Measurements from ENCODE around the gene SLC26A11.
"Not testable (repeated sequence)": the region's sequence is repeated elsewhere in the genome, so short reads cannot be mapped to it uniquely, and the experiment has no call there.

SLC26A11 gene

DNA sequence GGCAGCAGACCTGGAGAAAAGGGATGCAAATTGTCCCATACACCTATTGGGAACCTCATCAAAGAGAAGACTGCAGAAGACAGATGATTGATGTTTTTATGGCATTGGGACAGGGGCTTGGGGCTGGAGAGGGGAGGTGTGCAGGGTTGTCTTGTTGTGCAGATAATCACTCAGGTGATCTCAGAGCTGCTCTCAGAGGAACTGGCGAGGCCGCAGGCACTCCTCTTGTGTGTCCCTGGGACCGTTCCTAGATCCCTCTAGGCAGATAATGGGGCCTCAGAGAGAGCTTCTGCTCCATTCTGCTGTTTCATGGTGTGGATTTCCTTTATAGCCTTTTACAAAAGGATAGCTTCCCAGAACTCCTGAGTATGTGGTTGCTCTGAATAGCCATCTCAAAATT lies 42.1 kb downstream of the SLC26A11 start:
- no peak for DNase-seq (ENCODE audit: low spot score)

DNA sequence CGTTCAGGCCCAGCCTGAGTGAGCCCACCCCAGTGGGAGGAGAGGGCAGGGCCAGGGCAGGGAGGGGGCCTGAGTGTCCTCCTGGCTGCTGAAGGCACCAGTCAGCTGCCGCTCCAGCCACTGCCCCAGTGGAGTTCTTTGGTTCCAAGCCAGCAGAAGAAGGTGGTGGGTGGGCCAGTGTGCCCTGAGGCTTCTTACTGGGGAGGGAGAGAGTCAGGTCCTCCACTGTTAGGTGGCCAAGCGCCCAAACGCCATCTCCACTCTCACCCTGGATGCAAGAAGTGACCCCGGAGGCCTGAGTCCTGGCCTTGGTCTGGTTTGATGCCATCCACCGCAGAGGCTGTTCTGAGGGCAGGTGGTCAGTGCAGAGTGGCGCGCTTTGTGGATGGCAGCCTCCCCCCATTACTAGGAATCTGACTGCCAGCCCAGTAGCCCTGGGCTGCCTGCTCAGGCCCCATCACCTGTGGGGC lies 42.6 kb downstream of the SLC26A11 start:
- no peak for DNase-seq (ENCODE audit: low spot score)

DNA sequence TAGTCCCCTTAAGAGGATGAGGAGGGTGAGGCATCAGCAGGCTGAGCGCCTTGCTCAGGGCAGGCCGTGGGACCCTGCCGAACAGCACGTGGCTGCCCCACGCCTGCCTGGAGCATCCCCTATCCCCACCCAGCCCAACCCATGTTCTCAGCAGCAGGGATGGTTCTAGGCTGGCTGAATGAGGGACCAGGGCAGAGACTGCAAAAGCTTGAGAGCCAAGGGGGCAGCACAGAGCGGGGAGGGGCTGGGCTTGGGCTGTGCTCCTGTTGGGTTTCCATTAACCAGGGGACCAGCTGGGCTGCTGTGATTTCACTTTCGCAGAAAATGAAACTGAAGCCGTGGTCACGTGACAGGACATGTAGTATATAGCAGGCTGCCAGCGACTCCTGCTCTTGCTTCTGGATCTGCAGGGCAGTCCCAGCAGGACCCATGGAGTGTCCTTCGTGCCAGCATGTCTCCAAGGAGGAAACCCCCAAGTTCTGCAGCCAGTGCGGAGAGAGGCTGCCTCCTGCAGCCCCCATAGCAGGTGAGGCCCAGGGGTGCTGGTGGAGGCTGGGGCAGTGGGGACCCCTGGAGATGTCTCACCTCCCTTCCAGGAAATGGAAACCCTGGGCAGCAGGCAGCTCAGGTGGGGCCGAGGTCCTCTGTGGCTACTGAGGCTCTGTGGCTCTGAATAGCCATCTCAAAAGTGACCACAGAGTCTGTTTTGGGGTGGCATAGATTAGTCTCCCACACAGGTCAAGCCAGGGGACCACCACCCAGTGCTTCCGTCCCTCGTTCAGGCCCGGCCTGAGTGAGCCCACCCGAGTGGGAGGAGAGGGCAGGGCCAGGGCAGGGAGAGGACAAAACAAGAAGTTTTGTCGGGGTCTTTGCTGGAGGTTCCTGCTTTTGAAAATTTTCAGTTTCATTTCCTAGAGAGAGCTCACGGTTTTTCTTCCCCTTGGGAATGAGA lies 43.3 kb downstream of the SLC26A11 start:
- DNase-seq (ENCODE audit: low spot score) = no peak

DNA sequence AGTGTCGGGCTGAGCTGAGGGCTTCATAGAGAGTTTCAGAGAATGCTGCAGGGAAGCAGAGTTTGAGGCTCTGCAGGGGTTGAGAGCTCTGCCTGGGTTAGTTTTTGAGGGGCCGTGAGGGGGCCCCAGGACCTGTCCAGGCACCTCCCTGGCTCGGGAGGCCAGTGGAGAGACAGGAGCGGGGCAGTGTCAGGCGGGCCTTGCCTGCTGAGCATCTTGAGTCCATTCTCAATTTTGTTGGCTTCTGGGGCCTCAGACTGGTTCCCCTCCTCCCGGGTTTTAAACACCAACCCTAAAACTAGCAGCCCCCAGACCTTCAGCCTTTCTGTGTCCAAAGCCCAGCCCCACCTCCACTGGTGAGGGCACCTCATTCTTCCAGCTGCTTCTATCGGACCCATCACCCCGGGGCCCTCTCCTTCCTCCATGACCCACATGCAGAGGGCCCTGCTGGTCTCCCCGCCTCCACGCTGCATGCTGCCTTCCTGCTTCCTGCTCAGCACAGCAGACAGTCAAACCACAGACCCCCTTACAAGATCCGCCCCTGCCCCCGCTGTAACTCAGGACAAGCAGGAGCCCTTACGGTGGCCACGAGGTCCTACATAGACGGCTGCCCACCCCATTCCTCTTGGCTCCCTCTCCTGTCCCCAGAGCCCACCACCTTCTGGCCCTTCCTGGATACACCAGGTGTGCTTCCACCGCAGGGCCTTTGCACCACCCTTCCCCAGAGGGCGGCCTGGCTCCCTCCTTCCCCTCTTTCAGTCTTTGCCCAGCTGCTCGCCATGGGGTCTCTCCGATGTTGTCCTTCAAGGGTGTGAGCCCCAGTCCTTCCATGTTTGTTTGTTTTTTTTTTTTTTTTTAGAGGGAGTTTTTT lies 44.2 kb downstream of the SLC26A11 start:
- DNase-seq (ENCODE audit: low spot score) = no peak

DNA sequence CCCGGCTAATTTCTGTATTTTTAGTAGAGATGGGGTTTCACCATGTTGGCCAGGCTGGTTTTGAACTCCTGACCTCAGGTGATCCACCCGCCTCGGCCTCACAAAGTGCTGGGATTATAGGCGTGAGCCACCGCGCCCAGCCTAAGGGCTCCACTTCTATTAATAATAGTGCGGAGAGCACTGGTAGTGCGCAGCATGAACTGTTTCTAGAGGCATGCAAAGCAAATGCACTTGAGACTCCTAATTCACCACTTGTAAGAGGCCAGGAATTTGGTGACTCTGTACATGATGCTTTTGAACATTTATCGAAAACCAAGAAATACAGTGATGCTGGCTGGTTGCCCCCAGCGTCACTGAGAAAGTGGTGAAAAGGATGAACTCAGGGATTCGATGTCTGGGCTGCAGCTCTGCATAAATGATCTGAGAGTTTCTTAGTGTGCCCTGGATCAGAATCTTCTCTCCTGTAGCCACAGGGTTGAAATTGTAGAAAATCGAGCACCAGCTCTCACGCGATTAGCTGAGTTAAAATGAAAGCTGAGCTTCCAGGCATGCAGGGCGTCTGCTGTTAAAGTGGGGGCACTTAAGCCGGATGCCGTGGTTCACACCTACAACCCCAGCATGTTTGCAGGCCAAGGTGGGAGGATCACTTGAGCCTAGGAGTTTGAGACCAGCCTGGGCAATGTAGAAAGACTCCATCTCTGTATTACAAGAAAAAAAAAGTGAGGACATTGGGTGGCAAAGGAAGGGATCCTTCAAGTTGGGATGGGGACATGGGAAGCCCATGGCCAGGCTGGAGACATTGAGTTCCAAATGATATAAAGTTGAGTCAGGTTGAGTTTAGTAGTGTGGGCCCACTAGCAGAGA lies 45.2 kb downstream of the SLC26A11 start:
- no peak for DNase-seq (ENCODE audit: low spot score)

DNA sequence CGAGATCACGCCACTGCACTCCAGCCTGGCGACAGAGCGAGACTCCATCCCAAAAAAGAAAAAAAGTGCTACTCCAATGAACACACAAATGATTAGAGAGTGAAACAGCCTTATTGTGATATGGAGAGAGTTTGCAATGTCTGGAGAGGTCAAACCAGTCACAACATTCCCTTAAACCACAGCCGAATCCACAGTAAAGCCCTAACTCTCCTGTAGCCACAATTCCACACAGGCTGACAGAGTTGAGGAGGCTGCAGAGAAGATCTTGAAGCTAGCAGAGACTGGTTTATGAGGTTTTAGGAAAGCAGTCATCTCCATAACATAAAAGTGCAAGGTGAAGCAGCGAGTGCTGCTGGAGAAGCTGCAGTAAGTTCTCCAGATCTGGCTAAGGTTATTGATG lies 47.2 kb downstream of the SLC26A11 start:
- DNase-seq (ENCODE audit: low spot score) = no peak

DNA sequence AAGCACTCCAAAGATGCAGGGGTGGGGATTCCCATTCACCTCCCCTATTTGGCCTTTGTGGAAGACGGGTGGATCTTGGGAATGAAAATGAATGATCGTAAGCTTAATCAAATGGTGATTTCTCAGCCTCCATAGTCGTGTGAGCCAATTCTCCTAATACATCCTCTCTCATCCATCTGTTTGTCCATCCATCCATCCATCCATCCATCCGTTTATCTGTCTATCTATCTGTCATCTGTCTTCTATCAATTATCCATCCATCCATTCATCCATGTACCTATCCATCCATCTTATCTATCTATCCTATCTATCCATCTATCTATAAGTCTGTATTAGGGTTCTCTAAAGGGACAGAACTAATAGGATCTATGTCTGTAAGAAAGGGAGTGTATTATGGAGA lies 48.2 kb downstream of the SLC26A11 start:
- no peak for DNase-seq (ENCODE audit: low spot score)

DNA sequence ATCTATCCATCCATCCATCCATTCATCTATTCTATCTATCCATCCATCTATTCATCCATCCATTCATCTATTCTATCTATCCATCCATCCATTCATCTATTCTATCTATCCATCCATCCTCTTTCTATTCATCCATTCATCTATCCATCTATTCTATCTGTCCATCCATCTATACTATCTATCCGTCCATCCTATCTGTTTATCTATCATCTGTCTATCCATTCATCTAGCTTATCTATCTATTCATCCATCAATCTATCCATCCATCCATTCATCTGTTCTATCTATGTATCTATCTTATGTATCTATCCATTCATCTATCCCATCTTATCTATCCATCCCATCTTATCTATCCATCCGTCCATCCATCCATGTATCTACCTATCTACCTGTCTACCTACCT lies 49.2 kb downstream of the SLC26A11 start:
- no peak for DNase-seq (ENCODE audit: low spot score)

DNA sequence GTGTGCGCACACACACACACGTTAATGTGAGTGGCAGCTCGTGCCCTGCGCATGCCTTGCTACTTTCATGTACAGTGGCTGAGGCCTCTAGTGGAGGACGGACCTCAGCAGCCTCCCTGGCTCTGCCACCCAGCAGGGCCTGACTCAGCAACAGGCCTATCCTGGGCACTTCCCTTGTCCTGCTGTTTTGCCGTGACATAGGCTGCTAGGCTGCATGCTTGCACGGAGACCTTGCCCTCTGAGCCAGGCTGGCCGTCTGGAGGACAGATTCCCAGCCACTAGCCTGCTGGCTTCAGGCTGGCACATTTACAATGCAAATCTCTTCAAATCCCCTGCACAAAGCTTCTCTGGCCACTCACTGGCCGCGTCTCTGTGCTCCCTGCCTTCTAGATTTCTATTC lies 49.9 kb downstream of the SLC26A11 start:
- no peak for DNase-seq (ENCODE audit: low spot score)

DNA sequence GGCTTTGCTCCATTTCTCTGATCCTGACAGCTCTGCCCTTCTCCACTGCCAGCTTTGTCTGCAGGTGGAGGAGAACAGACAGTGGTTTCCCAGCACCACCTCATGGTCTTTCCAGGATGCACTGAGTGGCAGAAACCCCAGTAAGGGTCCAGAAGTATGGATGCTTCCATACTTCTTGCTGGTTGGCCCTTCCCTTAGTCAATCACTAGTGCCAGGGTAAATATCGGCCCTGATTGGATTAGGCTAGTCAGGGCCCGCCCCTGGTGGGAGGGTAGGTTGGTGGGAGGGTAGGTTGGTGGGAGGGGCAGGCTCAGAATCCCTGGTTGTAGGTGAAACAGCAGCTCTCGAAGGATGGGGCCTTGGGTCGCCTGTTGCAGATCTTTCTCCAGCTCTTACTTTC lies 50.6 kb downstream of the SLC26A11 start:
- peak; percentile 60 for DNase-seq (ENCODE audit: low spot score)

DNA sequence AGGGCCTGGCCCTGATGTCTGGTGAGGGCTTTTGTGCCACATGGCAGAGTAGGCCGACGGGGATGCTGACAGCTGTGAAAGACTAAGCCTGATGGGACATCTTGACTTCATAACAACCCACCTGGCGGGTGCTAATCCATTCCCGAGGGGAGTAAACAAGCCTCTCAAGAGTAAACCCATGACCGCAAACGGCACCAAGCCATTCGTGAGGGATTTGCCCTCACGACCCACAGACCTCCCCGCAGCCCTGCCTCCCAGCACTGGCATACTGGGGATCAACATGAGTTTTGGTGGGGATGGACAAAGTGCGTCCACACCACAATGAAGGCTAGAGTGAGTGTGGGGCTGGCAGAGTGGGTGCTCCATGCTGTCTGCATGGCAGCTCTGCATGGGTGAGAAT lies 52.1 kb downstream of the SLC26A11 start:
- no peak for DNase-seq (ENCODE audit: low spot score)

DNA sequence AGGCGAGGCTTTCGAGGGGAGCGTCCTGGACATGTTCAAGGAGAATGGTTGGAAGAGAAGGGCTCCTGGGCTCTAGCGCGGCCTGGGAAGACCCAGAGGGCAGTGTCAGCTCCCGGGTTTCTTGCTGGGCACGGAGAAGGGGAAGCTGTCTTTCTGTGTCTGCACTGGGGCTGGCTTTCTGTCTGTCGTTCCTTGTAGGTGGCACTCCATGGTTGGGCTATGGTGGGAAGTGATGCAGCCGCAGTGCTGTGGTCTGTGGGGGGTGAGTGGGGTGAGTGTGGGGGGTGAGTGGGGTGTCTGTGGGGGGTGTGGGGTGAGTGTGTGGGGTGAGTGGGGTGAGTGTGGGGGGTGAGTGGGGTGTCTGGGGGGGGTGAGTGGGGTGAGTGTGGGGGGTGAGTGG lies 54.1 kb downstream of the SLC26A11 start:
- DNase-seq (ENCODE audit: low spot score) = no peak

DNA sequence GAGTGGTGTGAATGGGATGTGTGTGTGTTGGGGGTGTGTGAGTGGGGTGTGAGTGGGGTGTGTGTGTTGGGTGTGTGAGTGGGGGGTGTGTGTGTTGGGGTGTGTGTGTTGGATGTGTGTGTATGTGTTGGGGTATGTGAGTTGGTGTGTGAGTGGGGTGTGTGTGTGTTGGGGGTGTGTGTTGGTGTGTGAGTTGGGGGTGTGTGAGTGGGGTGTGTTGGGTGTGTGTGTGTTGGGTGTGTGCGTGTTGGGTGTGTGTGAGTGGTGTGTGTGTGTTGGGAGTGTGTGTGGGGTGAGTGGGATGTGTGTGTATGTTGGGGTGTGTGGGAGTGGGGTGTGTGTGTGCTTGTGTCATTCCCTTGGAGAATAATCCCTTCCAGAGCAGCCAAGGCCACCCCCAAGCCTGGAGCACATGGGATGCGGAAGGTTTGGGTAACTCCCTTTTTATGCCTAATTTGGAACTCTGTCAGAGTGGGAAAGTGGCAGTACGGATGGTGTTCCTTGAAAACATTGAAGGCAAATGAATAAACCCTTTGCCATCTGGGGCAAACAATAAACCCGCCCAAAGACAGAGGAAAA lies 54.7 kb downstream of the SLC26A11 start:
- no peak for DNase-seq (ENCODE audit: low spot score)

DNA sequence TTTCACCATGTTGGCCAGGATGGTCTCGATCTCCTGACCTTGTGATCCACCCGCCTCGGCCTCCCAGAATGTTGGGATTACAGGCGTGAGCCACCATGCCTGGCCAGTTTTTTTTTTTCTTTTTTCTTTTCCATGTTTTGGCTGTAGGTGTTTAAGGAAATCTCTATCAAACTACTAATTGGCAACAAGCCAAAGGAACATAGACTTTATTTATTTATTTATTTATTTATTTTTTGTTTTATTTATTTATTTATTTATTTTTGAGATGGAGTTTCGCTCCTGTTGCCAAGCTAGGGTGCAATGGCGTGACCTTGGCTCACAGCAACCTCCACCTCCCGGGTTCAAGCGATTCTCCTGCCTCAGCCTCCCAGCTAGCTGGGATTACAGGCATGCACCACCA lies 55.6 kb downstream of the SLC26A11 start:
- DNase-seq (ENCODE audit: low spot score) = not testable (repeated sequence)

DNA sequence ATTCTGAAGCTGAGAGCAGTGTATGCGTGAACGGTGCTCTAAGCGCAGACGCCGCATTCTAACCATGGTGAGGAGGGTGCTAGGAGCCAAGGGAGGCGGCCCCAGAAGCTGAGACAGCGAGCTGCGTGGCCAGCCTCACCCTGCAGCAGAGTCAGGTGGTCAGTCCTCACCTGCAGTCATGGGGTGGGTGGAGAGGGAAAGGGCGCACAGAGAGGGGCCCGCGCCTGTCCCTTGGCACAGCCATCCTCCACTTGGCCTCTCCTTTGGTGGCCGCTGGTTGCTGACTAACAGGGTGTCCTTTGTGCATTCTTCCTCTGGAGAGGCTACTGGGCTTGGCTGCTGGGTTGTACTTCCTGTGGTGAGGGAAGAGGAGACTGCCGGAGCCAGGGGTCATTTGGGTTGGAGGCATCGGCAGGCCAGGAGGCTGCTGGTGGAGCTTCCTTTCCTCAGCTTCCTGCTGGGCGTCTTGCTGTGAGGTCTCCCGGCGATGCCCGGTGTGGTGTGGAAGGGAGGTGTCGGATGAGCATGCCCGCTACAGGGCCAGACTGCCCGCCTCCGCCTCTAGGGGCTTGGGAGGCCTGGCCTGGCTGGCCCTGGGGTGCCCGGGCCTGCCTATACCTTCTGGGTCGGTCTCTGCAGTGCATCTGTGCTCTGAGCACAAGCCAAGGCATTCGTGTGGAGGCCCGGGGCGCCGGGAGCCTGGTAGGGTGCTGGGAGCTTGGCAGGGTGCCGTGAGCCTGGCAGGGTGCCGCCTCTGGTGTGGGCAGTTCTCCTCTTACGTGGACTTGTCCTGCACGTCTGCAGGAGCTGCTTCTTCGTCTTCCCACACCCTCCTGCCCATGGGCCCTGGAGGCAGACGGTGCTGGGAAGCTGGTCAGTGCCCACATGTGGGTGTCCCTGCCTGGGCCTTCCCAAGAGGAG lies 57.8 kb downstream of the SLC26A11 start:
- no peak for DNase-seq (ENCODE audit: low spot score)

DNA sequence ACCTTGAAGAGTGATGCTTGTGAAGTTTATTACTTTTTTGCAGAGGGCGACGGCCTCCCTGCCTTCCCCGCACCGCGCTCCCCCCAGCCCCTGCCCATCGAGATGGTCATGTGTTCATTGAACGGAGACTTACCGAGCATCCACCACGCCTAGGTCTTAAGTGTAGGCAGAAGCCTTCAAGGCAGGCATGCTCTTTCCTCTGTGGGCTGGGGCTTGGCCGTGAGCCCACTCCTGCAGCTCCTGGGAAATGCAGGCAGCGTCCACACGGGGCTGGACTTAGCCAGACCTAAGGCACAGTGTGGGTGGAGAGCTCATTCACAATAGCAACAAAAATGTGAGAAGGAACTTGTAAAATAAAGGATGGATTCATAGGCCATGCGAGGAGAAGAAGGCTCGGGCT lies 59.7 kb downstream of the SLC26A11 start:
- DNase-seq (ENCODE audit: low spot score) = no peak

DNA sequence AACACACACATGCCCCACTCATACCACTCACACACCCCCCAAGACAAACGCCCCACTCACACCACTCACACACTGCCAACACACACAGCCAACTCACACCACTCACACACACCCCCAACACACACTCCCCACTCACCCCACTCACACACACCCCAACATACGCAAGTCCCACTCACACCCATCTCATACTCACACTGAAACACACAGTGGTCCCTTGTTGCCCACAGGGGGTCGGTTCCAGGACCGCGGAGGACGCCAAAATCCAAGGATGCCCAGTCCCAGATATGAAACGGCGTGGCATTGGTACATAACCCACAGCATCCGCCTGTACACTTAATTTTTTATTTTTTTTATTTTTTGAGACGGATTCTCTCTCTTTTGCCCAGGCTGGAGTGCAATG lies 61.3 kb downstream of the SLC26A11 start:
- no peak for DNase-seq (ENCODE audit: low spot score)

DNA sequence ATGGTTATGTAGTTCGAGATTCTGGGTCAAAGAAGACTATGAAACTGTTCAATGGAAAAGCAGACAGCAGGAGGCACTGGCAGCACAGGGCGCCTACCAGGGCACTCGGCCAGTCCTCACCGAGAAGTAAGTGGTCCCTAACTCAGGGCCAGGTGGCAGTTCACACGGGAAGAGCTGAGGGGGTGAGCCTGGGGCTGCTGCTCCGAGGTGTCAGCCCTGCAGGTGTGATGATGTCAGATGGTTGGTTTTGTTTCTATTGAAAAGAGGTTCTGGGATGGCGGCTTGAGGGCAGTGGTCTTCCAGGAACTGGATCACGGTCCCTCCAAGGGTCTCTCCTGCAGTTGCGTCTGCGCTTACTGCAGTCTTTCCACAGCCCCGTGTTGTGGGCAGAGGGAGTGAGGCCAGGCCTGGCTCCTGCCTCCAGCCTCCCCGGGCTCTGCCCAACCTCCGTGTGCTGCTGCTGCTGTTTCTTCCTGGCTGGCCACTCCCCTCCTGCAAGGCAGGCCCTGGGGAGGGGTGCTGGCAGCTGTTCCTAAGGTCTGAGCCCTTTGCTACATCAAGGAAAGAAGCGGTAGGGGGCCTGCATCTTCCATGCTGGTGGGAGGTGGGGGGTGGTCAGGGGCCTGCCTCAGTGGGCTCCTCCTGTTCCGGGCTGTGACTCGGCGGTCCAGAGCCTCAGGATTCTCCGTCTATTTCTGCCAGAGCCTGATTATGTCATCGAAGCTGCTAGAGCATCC lies 63.1 kb downstream of the SLC26A11 start:
- DNase-seq (ENCODE audit: low spot score) = no peak

DNA sequence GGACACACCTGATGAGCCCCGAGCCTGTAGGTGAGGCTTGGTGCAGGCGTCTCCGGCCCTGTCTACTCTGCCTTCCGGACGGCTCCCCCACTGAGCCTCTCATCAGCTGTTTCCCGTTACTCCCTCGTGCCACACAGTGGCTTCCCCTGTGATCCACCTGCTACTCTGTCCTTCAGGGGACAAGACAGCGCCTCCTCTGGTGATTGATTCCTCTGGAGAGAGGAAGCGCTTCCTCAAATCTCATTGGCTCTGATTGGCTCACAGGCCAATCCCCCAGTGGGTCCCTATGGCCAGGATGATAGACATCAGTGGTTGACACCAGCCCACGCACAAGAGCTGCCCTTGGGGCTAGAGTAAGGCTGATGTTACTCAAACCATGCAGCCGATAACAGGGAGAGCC lies 64.4 kb downstream of the SLC26A11 start:
- no peak for DNase-seq (ENCODE audit: low spot score)

Measured in HuH-7.5 (cell line).